NOMO-1 treated with DMSO at 0.1 percent for 48 hours (cell line): ENCODE measurements around the gene MYH6.
"Not testable (repeated sequence)": the region's sequence is repeated elsewhere in the genome, so short reads cannot be mapped to it uniquely, and the experiment has no call there.

Source experiments
- DNase-seq: peaks from one replicate; lab custom pipeline; 2025; ENCODE audit not compliant: unreplicated experiment; lab: John Stamatoyannopoulos, UW

Gene MYH6

GRCh38 chr14:23407516-23408306, at the start of gene MYH6:
Gene MYH6, minus strand, starts transcription at chr14:23408273. Its CDS starts 1,050 bp downstream, at chr14:23407223.
- no peak for DNase-seq

- DNase-seq = not testable (repeated sequence)
These were observed 49.0 kb upstream of the MYH6 start for GRCh38 chr14:23456883-23457586.

DNA sequence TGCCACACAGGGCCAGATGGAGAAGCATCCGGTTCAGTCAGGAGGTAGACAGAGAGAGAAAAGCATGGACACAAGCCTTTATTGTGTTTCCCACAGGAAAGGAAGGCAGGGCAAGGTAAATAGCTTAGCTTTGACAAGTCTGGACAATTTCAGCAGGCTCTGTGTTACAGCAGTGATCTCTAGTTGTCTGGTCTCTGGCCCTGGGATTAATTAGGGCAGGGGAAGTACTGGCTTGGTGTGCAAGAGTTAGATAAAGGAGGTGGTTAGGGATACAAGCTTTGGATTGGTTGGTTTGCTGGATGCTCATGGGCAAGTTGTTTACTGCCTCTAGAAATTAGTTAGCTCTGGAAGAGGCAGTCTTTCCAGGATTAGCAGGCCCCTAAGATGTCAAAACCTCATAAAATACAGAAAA, 46.4 kb upstream of the MYH6 start:
- DNase-seq = no peak

- DNase-seq = no peak
These were observed 44.2 kb upstream of the MYH6 start for GRCh38 chr14:23452237-23452636.

- DNase-seq = no peak
These were observed 42.3 kb upstream of the MYH6 start for GRCh38 chr14:23450379-23450778.

DNA sequence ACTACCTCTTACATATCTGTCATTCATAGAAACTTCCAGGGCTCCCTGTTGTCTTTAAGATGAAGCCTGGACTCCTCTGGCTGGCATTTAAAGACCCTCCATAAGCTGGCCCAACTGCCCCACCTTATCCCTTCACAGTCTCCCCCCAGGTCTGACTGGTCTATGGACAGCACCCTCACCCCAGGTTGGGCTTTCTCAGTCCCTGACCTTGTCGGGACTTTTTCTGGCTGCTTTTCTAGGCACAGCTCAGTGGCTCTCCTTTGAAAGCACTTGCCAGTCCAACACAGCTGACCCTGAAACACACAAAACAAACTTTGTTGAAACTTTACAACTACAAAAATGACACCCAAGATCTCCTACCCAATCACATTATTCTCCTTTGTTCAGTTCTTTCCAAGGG, 41.2 kb upstream of the MYH6 start:
- no peak for DNase-seq

DNA sequence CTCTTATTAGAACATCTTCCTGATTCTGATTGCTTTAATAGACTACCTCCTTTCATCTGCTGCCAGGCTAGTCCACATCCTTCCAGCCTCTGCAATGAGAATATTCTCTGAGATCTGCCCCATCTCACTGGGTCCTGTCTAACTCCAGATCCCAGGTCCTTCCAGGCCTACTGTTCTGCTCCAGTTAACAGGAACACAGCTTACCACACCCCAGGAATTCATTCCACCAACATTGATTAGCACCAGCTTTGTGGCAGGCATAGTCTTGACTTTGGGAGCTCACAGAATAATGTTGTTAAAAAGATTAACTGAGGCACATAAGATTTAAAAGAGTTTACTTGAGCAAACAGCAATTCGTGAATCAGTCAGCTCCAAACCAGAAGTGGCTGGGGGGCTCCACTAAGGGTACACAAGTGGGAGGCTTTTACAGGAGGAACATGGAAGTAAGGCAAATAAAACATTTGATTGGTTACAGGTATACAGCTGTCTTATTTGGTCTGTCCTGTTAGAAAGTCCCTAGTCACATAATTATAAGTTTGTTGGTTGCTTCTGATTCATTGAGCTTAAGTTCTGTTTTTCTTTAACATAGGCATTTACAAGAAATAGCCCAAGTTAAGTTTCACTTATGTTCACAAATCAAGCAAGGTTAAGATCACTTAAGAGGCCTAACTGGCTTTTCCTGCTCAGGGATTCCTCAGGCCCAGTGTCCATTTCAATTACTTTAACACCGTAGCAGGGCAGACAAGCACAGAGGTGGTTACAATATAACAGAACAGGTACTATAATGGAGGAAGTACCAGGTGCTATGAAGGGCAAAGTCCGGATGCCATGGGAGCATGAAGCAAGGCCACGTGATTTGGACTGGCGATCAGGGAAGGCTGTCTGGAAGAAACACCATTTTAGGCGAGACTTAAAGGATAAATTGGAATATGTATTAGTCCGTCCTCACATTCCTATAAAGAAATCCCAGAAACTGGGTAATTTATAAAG, 39.6 kb upstream of the MYH6 start:
- no peak for DNase-seq

GRCh38 chr14:23446291-23446851, 38.3 kb upstream of the MYH6 start:
- DNase-seq = no peak

DNA sequence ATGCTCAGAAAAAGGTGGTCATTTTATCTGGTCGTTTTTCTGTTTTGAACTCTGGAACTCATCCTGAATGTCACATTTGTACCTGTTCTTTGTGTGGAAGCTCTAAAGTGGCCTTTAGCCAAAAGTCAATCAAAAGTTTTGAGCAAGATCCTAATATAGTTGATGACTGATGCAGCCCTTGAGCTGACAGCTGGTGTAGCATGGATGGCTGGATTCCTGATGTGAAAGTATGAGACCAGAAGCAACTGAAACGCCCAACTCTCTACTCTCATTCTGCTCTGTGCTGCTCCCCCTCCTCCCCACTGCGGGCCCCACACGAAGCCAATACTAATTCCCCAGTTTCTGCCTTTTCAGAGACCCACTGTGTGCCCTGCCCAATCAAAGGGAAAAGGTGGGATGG, 37.7 kb upstream of the MYH6 start:
- no peak for DNase-seq

DNA sequence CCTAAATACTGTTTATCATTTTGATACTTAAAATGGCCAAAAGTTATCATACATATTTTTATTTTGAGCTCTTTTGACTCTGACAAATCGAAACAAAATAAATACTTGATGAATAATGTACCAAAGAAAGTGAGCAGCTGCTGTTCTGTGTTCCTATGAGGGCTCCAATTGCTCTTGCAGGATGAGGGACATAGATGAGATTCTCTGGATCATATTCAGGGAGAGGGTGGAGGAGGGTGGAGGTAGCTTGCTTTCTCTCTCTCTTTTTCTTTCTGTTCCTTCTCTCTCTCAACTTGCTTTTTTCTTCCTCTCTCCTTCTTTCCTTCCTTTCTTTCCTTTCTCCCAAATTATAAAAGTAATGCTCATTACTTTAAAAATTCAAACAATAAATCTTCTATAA, 36.2 kb upstream of the MYH6 start:
- DNase-seq = no peak

DNA sequence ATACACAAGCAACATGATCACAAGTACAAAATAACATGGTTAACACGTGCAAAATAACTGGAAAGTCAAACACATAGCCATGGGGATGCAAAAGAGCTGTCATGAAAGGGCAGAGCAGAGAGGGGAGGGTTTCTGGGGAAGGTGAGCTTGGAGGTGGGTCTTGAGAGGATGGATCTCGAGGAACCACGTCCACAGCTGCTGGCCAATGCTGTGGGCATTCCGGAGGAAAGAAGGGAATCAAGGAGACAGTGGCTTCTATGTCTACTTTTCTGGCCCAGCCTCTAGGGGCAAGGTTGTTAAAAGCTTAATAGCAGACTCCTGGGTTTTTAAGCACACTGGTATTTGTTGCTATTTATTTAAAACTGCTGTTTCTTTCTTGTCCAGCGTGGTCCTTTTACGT, 35.8 kb upstream of the MYH6 start:
- no peak for DNase-seq

DNA sequence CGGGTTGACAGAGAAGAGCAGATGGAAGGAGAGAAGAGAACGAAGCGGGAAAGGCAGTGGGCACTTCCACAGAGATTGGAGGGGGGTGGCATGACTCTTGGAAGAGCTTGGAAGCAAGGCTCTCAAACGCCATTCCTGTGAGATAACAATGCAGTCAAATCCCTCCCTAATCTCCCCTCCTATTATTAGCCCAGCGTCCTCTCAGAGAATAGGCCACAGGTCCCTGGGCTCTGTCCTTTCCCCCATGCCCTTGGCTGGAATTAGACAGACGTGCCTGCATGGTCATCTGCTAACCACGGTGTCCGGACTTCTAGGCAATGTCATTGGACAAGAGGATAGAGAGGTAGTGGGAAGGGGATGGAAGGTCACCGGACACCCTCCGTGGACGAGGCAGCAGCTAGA, 35.3 kb upstream of the MYH6 start:
- no peak for DNase-seq

GRCh38 chr14:23442721-23443356, 34.8 kb upstream of the MYH6 start:
- no peak for DNase-seq

GRCh38 chr14:23441076-23441475, 33.0 kb upstream of the MYH6 start:
- DNase-seq = no peak

DNA sequence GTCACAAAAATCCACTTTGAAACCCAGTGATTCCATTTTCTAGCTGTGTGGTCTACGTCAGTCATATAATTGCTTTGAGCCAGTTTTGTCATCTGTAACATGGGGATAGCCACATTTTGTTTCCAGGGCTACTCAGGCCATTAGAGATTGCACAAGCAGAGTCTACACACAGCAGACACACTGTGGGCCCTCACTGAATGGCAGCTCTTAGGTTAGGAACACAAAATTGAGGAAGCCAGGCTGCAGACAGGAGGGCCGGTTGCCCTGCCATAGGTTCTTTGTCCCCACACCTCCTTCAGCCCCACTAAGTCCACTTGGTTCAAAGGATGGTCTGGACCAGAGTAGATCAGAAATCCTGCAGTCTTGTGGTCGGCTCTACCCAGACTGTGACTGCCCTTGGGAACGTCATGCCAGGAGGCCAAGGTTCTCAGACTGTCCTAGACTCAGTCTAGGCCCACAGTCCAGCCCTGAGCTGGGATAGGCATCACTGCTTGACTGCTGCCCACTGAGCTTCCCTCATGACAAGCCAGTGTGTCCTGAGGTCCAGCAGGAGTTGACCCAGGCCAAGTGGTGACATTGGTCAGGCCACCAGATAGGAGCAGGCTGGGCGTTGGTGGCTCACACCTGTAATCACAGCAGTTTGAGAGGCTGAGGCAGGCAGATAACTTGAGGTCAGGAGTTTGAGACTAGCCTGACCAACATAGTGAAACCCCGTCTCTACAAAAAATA, 31.2 kb upstream of the MYH6 start:
- no peak for DNase-seq

DNA sequence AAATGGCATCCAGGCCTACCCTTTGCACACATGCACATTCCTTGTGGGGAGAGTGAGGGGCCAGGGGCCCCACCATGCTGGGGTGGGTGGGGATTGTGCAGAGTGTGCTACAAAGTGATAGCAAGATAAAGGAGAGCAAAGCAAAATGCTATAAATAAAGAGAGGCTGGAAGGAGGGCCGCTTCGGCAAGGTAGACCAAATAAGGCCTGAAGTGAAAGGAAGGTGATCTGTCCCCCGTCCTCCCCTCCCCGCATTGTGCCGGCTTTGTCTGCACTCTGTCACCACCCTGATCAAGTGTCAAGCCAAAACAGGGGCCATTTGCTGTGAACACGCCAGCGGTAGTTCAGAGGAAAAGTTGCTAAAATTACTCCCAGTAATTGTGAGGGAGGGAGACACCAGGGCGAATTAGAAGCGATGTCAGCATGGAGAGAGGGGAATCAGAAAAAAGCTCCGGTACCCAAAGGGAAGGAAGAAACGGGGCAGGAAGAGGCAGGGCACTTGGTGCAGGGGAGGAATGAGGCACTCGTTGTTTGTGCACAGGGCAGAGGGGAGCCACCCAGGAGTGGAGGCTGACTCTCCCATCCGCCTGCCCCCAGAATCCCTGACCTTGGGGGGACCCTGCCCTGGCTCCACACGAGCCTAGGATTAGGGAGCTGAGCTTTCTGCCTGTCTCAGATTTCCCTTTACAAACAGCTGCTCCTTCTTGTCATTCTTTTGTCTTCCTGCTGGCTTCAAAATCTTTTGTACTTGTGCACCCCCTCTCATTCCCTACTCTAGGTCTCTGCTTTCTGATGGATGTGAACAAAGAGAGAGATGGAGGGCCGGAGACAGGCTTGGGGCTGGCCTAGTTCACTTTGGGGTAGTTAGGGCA, 30.3 kb upstream of the MYH6 start:
- no peak for DNase-seq

DNA sequence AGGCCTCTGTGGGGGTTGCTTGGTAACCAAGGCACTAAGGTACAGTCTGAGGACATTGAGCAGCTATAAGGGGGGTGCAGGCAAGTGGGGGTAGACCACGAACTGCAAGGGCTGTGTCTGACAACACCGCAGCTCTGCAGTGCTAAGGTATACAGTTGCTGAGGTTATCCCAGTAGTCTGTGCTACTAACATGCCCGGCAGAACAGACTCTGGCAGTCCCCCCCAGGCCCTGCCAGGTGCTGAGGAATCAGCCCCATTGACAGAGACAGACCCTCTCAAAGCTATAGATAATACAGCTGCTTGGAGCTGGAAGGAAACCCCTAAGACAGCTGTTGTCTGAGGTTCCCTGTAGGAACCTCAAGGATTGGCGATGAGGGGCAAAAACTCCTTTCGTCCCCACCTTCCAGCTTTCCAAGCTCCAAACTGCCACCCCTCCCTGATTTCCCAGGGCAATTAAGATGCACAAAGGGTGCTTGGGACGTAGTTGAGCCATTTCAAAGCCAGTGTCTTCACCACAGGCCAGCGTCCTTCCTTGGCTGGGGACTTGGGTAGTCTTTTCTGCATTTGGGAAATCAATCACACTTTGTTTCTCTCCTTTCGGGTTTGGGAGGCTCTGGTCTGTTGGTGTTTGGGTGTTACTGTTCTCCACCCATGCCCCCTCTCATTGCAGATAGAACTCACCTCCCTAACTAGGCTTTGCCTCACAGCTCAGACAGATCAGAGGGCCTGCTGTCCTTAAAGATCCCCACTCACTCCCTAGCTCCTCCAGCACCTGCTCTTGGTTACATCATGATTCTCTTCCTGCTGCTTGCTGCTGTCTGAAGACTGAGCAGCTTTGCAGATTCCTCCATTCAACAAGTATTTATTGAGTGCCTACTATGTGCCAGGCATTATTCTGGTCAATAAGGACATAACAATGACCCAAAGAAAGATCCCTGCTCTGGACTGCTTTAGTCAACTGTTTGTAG, 29.3 kb upstream of the MYH6 start:
- DNase-seq = no peak
